Endometrial microvascular endothelial cells (primary cell): ENCODE data around the gene CEP112. TPM values are rescaled to one million over a fixed set of nuclear protein-coding genes. Genes with fewer than 3 reads are reported as not detected.

ENCODE experiments used
- in situ Hi-C: cut with HindIII; loops from 2 replicates; pipeline ENCODE4 v1.10.0; 2017; ENCODE audit warnings: low sequenced_read_pairs, low pct_unique_long_range_greater_than_20kb; ENCODE audit errors: inconsistent ontology term
- total RNA-seq: library from RNA; depleted of rRNA; stranded (reverse); fragments of >200 nt; gene quantifications from one replicate; pipeline ENCODE4 v1.2.3, GENCODE V29; 2015; ENCODE audit errors: inconsistent ontology term

The CEP112 gene
- total RNA-seq, 1 donor from 2014 or later = 3.0 TPM

DNA sequence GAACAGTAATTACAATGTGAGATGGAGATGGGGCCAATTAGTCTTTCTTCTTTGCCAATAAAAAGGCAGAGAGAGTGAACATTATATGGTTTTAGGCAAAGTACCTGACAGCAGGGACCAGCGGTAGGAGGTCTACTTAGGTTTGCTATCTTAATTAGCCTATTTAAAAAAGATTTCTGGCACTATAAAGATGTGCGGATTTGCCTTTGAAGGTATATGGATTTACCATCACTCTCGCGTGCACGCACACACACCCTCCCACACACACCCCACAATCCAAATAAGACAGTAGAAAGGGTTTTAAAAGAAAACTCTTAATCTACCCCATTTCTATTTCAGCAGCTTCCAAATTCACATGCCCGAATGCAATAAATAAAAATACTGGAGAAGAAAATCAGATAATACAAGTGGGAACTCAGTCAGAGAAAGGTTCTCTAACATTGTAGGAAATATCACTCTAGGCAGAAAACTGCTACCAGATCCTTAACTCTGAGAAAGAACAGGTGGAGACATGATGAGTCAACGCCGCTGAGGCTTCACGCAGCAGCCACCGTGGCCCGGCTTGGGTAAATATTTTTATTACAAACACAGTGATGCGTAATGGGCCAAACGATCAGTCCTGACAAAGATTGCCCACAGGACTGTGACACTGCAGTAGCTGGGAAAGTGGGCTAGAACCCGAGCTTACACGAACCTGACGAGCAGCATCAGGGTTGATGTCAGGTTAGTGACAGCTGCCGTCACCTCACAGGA lies 563.9 kb downstream of the CEP112 start:
- in situ Hi-C loops = no loop called here

DNA sequence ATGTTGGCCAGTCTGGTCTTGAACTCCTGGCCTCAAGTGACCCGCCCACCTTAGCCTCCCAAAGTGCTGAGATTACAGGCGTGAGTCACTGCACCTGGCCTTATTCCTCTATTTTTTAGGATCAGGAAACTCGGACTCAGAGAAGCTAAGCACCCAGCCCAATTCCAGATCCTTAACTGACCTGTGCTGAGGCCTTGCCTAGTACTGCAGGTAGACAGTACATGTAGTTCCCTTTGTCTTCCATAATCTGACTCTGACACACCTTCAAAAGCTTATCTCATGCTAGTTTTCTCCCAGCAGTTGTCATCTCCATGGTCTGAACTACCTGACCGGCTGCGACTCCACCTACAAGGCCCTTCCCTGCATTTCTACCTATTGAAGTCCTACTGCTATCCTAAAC lies 564.8 kb downstream of the CEP112 start:
- in situ Hi-C loops = no loop called here

DNA sequence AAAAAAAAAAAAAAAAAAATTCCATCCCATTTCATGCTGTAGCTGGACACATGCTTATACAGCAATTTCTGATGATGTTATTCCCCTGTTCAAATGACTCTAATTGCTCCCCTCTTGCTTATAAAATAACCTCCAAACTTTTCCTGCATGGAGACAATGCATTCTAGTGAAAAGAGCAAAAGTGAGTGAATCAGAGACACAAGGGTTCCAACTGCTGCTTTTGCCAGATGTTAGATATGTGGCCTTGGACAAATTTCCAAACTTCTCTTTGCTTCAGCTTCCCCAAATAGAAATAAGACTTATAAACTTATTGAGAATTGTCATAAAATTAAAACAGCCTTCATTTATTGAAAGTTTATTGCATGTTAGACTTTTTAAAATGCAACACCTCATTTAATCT lies 565.5 kb downstream of the CEP112 start:
- in situ Hi-C loops = no loop called here

DNA sequence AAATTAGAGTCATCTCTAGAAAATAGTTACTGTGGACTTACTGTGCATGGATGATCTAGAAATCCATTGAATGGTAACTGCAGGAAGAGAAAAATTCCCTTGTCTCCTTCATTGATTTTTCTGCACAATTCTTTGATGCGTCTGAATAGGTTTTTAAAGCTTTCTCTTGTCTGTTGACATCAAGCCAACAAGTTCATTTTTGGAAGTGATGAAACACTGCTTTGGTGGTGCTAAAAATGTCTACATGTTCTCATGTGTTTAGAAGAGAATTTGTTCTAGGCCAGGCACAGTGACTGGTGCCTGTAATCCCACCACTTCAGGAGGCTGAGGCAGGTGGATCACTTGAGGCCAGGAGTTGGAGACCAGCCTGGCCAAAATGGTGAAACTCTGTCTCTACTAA lies 573.4 kb downstream of the CEP112 start:
- in situ Hi-C loops = no loop called here

DNA sequence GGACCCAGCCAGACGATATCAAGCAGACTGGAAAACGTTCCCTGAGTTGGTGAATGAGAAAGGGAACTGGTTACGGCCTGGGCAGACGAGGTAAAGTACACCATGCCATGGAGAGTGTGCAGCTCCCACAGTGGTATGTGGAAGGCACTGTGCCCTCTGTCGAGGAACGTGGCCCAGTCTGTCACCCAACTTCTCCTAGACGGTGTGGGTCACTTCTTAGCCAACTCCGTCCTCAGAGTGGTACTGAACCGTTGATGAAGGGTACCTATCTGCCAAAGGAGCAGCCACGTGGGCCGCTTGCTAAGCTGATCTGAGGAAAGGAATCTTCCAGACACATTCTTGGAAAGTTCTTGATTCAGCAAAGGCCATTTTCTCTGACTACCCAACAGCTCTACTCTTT lies 574.4 kb downstream of the CEP112 start:
- in situ Hi-C loops = no loop called here

DNA sequence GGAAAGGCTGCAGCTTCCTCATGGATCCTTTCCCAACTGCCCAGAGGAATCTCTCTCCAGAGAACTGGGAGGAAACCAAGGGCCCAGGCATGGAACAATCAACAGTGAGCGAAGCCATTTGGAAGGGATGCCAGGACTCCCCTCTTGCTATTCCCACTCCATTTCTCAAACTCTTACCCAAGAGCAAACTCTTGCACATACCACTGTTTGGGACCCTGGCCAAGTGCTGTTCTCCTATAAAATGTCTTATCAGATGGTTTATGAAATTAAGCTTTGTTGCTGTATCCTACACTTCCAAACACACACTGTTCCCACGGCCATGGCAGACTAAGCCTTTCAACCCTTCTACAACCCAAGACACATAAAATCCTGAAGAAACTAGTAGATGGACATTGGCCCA lies 582.2 kb downstream of the CEP112 start:
- in situ Hi-C loops = no loop called here

DNA sequence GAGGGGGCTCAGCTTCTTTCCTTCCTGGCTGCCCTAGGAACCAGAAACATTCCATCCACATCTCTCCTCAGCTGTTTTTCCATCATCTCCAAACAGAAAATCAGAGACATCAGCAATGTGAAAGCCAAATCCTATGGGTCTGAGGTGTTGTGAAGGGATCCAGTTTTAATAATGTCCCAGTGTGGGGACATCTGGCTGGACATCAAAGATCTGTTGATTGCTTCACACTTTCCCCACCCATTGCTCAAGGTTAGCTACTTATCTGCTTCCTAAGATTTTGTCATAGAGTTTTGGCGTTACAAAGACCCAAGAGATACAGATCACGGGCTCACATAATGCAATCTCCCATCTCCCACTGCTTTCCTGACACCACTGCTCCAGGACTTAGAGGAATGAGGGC lies 582.6 kb downstream of the CEP112 start:
- in situ Hi-C loops = no loop called here

DNA sequence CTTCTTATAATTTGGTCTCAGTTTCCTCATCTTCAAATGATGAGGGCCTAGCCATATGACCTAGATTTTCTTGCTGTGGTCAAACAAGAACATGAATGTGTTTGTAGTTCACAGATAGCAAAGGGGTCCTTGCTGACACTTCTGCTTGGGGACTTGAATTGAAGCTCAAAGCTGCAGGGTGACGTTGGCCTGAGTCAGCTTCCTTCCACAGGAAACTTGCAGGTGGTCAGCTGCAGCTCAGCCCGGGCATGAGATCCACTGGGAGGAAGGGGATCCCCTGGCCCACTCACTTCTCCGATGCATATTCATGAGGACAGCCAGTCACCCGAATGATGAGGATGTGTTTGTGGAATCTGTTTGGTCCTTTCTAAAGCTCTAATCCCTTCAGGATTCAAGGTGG lies 587.9 kb downstream of the CEP112 start:
- in situ Hi-C loops = no loop called here

DNA sequence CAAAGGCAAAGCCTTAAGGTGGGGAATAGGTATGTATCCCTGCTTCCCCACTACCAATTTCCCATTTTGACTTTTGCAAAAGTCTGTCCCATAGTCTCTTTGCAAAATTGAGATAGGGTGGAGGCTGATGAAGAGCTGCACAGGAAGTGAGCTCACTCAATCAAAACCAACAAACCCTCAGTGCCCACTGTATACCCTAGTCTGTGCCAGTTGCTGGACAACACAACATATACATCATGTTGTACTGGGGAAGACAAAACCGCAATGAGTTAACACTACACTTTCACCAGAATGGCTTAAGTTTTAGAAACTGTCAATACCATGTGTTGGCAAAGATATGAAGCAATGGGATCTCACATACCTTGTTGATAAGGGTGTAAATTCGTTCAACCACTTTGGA lies 590.1 kb downstream of the CEP112 start:
- in situ Hi-C loops = no loop called here

DNA sequence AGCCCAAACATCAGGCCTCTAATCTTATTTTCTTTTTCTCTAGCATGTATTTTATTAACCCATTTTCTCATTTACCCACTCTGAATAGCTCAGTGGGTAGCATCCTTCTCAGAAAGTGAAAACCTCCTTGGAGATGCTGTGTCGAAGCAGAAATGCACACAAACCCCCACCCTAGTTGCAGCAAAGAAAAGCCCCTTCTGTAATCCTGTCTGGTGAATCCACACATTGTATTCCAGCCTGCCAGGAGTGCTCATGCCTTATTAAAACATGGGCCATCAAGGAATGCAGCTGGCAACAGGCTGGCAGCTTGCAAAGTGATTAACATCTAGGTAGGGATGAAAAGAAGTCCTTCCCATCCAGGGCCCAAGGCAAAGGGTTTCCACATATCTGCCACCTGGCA lies 590.8 kb downstream of the CEP112 start:
- in situ Hi-C loops = no loop called here

DNA sequence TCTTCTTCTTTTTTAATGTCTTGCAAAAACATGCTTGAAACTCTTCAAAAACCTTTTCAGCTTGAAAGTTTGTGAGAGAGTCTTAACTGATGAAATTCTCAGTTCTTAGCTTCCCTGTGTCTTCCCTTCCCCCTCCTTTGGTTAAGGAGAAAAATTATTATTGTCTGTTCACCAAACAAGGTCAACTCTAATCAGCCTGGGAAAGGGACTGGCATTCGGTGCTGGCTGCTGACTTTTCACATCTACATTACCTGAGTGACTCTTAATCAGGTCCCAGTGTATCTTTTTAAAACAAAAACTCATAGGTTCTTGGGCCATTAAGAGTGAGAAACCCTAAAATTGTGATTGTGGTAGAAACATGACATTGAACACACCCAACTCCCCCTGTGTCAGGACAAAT lies 591.4 kb downstream of the CEP112 start:
- in situ Hi-C loops = no loop called here

DNA sequence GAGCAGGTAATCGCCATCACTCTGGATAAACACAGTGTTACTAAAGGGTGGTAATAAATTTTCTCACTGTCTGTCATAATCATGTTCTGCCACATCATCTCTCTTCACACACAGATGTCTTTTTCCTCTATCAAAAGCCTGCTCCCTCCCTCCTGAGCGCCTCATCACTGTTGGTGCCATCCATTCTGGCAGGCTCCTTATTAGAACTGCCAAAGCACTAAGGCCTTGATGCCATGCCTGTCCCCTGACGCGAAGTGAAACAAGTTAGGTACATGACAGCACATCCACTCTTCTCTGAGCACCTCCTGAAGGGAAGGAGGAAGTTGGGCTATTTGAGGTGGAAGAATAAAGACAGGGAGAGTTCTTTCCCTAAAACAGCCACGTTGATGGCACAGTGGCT lies 592.3 kb downstream of the CEP112 start:
- in situ Hi-C loops = no loop called here

DNA sequence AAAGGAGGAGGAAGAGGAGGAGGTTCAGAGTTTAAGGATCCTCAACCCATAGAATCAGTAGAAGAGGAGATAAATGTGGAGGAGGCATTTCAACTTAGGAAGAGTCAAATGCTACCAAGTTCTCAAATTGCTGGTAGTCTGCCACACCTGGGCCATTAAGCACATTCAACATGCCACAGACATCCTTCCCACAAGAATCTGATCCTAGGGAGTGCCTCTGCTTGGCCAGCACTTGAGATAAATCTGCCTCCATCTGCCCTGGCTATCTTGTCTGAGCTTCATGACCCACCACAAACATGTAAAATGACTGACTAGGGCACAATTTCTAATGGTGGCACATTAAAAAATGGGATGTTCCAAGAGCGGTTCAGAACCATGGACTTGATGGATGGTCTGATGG lies 593.2 kb downstream of the CEP112 start:
- in situ Hi-C loops = no loop called here

DNA sequence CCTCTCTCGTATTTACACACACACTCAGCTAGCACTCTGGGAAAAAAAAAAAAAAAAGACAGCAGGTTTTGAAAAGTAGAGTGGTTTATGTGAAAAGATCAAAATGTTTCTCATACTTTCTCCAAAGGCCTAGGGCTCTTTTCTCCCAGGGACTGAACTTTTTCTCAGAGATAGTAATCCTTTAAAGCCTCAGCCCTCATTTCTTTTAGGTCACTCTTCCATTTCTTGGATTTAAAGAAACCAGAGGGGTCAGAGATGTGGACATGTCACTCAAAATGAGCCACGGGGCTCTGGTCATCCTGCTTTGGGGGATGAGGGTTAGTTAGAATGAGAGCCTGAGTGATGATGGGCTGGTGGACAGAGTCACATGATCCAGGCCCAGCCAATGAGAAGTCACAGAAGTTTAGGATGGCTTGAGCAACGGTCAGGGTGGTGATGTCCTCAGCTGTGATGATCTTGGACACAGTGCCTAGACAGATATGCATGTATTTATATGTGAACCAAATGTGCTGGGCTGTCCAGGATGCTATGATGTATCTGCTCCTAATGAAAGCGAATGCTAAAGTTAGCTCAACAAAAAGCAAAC lies 596.8 kb downstream of the CEP112 start:
- in situ Hi-C loops = no loop called here

DNA sequence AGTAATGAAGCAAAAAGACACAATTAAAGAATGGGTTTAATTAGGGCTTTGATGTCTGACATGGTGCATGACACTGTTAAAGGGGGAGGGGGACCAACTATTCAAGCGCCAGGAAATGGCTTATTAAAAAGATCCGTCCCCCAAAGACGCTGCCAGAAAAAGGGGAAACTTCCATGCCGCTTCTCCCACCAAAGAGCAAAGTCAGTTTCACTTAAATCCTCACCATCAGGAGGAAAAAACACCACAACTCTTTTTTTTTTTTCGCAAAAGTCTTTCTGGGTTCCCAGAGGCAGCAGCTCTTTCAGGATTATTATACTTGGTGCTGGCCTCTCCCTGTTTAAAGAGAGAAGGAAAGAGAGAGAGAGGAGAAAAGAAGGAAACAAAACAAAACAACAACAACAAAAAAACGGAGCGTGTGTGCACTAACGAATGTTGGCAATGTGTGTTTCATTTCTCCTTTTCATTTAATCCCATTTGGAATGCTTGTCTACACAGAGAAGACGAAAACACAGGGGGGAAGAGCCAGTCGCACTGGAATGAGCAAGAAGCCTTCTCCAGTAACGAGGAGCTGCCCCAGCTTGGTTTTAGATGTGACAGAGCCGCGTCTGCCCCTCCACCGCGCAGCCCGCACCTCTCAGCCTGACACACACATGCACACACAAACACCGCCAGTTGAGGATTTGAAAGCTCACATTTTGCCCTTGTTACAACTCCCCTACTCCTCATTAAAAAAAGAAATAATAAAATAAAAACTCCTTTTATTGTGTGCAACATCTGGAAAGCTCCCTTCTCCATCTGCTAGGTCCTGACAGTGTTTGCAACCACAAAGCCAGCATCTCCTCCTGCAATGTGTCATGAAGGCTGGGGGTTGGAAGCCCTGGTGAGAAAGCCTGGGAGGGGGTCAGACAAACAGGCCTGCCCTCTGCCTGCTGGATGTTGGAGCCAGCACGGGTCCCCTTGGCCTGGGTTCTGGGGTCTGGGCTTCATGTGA lies 597.8 kb downstream of the CEP112 start:
- in situ Hi-C loops = no loop called here

DNA sequence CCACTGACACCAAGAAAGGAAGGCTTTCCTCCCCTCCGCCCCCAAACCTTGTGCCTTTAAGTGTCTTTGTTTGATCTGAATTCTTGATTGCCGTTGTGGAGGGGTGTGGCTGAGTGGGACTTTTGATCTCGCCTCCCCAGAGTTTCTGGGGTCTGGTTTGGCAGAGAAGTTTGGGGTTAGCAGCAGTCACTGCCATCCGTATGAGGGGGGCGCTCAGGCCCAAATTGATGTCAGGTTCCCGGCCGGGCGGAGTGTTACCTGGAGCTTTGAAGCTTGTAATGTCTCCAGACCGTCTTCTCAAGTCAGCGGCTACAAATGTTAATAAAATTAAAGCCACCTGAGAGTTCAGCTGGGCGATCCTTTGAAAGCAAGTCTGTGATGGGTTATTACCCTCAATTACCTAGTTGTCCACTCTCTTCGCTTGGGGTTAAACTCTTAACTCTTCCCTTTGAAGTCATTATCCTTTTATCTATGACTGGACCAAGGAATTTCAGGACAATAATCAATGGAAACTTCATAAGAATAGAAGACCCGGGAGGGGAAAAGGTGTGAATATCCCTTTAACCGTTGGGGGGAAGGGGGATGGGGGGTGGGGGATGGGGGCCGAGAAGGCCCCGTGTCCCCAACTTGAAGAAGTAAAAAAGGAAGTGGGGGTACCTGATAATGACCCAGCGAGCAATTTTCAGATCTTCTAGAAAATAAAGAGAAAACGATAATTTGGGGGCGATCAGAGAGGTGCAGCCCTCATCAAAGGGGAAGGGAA lies 598.7 kb downstream of the CEP112 start:
- in situ Hi-C loops = no loop called here

DNA sequence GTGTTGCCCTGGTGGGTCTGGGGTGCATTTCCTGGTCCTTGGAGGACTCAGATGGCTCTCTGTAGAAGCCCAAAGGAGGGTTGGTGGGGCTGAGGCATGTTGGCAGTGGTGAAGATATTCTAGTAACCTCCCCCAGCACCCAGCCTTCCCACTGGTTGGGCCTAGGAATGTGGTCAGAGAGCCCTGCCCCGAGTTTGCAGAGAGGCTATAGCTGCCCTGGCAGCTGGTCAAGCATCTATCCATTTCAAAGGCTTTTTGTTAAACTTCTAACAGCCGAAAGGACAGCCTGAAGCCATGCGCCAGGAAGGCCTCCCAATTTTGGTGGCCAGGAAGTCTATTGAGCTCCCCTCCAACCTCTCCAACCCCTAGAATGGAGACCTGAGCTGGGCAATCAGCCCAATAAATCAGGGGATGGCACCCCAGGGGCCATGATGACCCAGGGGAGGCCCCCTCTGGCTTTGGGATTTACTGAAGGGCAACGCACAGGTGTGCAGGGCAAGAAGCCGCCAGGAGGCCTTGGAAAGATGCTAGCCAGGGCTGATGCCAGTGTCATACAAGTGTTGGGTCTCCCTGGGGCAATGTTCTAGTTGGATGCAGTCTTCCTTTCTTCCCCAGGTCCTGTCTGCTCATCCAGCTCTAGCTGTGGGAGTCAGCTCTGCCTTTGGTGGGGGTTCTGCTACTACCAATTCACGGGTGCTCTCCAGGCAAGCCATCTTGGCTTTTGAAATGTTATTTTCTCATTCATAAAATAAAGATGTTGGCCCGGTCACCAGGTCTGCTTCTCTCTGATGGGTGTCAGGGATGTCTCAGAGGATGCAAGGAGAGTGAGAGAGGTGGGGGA lies 599.6 kb downstream of the CEP112 start:
- in situ Hi-C loops = no loop called here

DNA sequence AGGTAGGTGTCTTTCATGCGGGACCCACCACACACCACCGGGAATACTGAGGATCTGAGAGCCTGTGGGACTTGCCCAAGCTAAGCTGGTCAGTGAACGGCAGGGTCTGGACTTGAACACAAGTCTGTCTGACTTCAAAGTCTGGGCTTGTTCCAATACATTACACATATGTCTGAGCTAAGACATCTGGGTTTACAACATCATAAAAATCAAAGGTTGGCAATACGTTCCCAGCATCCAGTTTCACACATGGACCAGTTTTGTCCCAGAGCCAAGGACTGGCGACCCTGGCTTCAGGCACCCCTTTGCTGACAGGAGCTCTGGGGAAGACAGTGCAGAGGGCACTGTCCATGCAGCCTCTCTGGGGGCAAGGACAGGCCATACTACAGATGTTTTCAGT lies 602.6 kb downstream of the CEP112 start:
- in situ Hi-C loops = no loop called here
